ENCODE results near the gene GCSH.

GCSH gene

GRCh38 chr16:81036751-81037350 lies 59.3 kb downstream of the GCSH start:
- TF ChIP-seq, protein P1, sequence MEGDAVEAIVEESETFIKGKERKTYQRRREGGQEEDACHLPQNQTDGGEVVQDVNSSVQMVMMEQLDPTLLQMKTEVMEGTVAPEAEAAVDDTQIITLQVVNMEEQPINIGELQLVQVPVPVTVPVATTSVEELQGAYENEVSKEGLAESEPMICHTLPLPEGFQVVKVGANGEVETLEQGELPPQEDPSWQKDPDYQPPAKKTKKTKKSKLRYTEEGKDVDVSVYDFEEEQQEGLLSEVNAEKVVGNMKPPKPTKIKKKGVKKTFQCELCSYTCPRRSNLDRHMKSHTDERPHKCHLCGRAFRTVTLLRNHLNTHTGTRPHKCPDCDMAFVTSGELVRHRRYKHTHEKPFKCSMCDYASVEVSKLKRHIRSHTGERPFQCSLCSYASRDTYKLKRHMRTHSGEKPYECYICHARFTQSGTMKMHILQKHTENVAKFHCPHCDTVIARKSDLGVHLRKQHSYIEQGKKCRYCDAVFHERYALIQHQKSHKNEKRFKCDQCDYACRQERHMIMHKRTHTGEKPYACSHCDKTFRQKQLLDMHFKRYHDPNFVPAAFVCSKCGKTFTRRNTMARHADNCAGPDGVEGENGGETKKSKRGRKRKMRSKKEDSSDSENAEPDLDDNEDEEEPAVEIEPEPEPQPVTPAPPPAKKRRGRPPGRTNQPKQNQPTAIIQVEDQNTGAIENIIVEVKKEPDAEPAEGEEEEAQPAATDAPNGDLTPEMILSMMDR (IDR thresholded peaks at IDR 0.05; ENCODE audit: control insufficient read depth, insufficient read depth, low read depth, low read length, missing control alignments), result no peak
- no peak for DNase-seq (ENCODE audit: low read depth)

GRCh38 chr16:81035975-81036750 lies 60.0 kb downstream of the GCSH start:
- TF ChIP-seq, protein P1 (IDR thresholded peaks at IDR 0.05; ENCODE audit: control insufficient read depth, insufficient read depth, low read depth, low read length, missing control alignments), result no peak
- H3K4me3 ChIP-seq (ENCODE audit: control insufficient read depth, low read depth, low read length), result peak overlapping the region; percentile 72
- DNase-seq (ENCODE audit: low read depth), result no peak

More at GRCh38 chr16:81036751-81037350, 59.3 kb downstream of the GCSH start:
- H3K4me3 ChIP-seq (ENCODE audit: control insufficient read depth, low read depth, low read length), result peak overlapping the region; percentile 72

GRCh38 chr16:81035398-81035974 lies 60.7 kb downstream of the GCSH start, which contains the start of gene ATMIN:
Gene ATMIN, plus strand, starts transcription at chr16:81035842. Its CDS starts 29 bp downstream, at chr16:81035871.
- DNase-seq (ENCODE audit: low read depth), result peak; percentile 17
- TF ChIP-seq, protein P1 (IDR thresholded peaks at IDR 0.05; ENCODE audit: control insufficient read depth, insufficient read depth, low read depth, low read length, missing control alignments), result peak; percentile 75
- H3K4me3 ChIP-seq (ENCODE audit: control insufficient read depth, low read depth, low read length), result peak within 1 kb of the TSS; percentile 72

Measured in AG09309 (cell line).